CD4-positive, alpha-beta T cell treated with Interferon gamma for 1 hour (primary cell): ENCODE data around the gene GRK7.
A peak's percentile ranks its signal among the peaks of the same experiment; 100 is the strongest.
"Not testable (repeated sequence)": the region's sequence is repeated elsewhere in the genome, so short reads cannot be mapped to it uniquely, and the experiment has no call there.

Source experiments
- DNase-seq: peaks from one replicate; pipeline ENCODE4 v3.0.0-alpha.2; 2020

The GRK7 gene

DNA sequence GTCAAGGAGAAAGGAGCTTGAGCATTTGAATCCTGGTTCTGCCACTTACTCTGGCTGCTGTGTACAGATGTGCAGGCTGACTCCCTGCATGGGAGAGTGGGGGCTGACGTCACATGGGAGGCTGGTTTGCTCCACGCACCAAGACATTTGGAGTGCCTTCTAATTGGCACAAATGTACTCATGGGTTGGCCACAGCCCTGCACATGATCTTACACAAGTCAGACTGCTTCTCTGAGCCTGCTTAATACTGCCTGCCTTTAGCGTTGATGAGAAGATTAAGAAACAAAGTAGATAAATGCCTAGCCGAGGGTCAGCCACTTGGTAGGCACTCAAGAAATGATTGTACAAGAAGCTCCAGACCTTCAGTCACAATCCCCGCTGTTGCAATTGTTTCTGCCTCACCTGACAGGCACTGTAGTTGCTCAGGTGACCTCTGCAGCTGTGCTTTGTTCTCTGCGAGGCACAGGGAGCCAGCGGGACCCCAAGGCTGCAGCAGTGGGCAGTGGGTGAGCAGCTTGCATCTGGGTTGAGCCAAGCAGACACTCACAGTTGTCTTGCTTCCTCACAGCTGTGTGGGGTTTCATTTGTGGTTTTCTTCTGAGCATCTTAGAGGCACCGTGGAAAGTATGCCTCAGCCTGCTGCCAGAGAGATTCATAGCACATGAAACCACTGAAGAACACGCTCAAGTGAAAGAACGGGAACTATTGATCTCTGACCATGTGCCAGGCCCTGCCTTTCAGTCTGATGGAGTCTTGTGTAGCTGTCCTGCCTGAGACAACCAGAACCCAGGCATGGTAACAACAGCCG is 33.1 kb downstream of the GRK7 start:
- DNase-seq: peak; percentile 53

DNA sequence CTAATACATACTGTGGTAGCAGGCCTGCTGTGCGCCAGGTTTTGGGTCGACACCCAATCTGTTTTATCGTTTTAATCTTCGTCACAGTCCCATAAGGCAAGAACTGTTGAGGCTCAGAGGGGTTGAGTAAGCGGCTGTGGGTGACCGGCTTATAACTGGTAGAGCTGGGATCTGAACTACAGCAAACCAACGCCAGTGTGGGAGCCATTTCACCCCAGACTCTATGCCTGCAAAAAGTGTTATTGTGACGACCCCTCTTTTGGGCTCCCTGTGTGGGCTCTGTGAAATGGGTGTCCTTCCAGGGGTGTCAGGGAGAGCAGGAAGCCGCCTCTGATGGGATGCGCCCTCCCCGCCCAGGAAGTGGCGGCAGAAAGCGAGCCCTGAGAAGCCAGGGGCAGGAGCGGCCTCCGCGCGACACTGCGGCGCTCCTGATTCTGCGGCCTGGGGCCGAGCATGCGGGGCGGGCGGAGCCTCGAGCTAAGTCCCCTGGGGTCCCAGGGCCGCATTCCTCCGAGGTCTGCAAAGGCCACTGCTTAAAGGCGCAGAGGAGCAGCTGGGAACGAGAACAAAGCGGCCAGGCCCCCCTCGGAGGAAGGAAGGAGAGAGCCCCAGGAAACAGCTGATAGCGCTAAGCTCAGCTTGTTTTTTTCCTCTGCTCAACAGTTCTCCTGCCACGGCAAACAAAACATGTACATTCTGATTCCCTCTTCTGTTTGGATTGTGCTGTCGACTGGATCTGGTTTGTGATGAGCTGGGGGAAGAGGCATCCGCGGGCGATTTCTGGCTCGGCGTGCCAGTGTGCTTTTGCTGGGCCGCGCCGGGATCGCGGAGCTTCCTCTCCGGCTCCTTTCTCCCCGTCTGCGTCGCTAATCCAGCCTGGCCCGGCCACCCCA is 33.9 kb downstream of the GRK7 start:
- DNase-seq: peak; percentile 16

GRCh38 chr3:141797819-141798447 is 34.7 kb downstream of the GRK7 start:
- no peak for DNase-seq

GRCh38 chr3:141798448-141798845 is 35.2 kb downstream of the GRK7 start:
- DNase-seq: no peak

GRCh38 chr3:141802316-141803077 is 39.3 kb downstream of the GRK7 start:
- no peak for DNase-seq

DNA sequence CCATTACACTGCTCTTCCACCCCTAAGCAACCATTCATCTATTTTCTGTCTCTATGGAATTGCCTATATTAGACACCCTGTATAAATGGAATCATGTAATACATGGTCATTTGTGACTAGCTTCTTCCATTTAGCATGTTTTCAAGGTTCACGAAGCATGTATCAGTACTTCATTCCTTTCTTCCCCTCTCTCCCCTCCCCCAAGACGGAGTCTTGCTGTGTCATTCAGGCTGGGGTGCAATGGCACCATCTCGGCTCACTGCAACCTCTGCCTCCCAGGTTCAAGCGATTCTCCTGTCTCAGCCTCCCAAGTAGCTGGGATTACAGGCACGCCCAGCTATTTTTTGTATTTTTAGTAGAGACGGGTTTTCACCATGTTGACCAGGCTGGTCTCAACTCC is 40.3 kb downstream of the GRK7 start:
- DNase-seq: not testable (repeated sequence)

GRCh38 chr3:141804447-141804777 is 41.2 kb downstream of the GRK7 start:
- no peak for DNase-seq

GRCh38 chr3:141804778-141805639 is 41.8 kb downstream of the GRK7 start:
- DNase-seq: no peak

DNA sequence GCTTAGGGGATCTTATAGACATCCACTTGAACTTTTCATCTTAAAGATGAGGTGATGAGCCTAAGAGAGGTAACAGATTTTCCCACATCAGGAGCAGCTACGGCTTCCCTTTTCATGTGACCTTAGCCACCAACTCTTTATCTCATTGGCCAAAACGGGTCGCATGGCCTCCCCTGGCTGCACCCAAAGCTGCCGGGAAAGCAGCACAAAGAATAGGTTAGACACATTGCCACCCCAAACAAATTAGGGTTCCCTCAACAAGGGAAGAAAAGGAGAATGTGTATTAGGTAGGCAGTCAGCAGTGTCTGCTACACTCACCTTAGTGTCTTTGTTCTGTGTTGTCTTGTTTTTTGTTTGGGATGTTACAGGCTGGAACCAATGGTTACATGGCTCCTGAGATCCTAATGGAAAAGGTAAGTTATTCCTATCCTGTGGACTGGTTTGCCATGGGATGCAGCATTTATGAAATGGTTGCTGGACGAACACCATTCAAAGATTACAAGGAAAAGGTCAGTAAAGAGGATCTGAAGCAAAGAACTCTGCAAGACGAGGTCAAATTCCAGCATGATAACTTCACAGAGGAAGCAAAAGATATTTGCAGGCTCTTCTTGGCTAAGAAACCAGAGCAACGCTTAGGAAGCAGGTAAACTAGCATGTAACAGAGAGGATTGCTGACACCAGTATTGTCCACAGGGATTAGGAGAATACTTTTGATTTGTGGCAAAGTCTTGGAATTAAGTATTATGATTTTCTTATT is 44.2 kb downstream of the GRK7 start:
- no peak for DNase-seq

GRCh38 chr3:141808586-141808985 is 45.4 kb downstream of the GRK7 start:
- DNase-seq: no peak

DNA sequence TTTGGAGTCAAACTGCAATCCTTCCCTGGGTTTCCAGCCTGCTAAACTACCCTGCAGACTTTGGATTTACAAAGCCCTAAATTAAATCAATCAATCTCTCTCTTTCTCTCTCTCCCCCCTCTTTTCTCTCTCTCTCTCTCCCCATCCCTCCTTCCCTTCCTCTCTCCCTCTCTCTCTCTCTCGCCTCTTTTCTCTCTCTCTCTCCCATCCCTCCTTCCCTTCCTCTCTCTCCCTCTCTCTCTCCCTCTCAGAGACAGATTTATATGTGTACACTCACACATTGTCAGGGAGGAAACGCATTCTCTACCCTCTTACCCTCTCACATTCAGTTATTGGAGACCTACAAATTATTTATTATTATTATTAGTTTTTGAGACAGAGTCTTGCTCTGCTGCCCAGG is 47.0 kb downstream of the GRK7 start:
- no peak for DNase-seq

DNA sequence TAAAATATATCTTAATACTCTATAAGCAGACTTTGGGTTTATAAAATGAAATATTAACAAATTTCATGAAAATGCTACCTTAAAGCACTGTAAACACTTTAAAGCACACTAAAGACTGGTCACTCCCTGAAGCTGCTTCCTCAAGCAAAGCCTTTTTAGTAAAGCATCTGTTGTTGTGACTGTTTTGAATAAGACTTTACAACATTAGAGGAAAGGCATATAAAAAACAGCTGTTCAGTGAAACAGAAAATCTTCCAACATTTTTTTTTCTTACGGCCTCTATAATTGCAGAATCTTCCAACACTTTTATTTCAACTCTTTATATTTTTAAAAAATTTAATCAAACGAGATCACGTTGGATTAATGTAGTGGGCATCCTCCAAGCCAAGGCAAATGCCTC is 48.1 kb downstream of the GRK7 start:
- no peak for DNase-seq

- no peak for DNase-seq
Measured at GRCh38 chr3:141812084-141812483, 48.9 kb downstream of the GRK7 start.

DNA sequence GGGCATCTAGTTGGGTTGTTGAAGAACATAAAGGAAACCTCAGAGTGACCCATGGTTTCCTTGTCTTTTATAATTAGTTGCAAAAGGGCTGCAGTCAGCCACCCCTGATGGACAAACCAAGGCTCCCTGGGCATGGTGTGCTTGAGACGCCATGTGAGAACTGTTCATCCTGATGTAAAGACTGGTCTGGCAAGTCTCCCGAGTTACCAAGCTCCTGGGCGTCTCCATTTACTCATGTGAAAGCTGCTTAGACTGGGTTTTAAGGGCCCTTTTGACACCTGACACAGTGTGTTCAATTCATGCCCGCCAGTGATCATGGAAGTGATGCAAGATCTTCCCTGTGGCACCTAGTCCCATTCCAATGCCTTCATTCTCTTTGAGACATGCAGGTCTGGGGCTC is 49.4 kb downstream of the GRK7 start:
- DNase-seq: no peak
